Thyroid gland (tissue), 4 donors: ENCODE results near the gene NAV2. TPM values are rescaled to one million over a fixed set of nuclear protein-coding genes. Genes with fewer than 3 reads are reported as not detected.

Source experiments
- DNase-seq, 2 donors: peaks; one replicate each; pipeline ENCODE4 v3.0.0-alpha.2; 2019
- H3K27ac ChIP-seq, 3 donors: fragments of 200-600 bp; sonication (generic); 1 replicate in 2 of 3; 2 replicates in 1 of 3; pipeline ENCODE4 v1.5.1; 2016 to 2019; ENCODE audit warnings: mild to moderate bottlenecking in 1 of 3, moderate library complexity in 1 of 3
- H3K27me3 ChIP-seq: fragments of 200-600 bp; sonication (generic); one replicate; pipeline ENCODE4 v1.5.1; 2019
- H3K36me3 ChIP-seq, 2 donors: fragments of 200-600 bp; sonication (generic); one replicate each; pipeline ENCODE4 v1.5.1; 2016 to 2019
- H3K4me1 ChIP-seq, 2 donors: fragments of 200-600 bp; sonication (generic); one replicate each; pipeline ENCODE4 v1.5.1; 2017 to 2019
- H3K4me3 ChIP-seq, 3 donors: fragments of 200-600 bp; sonication (generic); replicated peaks in 1 of 3; 1 replicate in 2 of 3; 2 replicates in 1 of 3; pipeline ENCODE4 v1.5.1; 2016; ENCODE audit warnings: mild to moderate bottlenecking in 1 of 3
- H3K9me3 ChIP-seq: fragments of 200-600 bp; sonication (generic); one replicate; pipeline ENCODE4 v1.5.1; 2017
- CTCF ChIP-seq, 6 experiments: fragments of 200-600 bp in 3 of 6; fragments of 450-650 bp in 3 of 6; sonication (generic) in 3 of 6; IDR thresholded peaks; one replicate each; pipeline ENCODE4 v1.5.1; 2016 to 2019; ENCODE audit warnings: antibody characterized with exemption in 6 of 6, mild to moderate bottlenecking in 2 of 6, inconsistent platforms in 1 of 6, moderate library complexity in 1 of 6
- POLR2A ChIP-seq, 2 donors: fragments of 450-650 bp; IDR thresholded peaks; one replicate each; pipeline ENCODE4 v1.6.1; 2017; ENCODE audit warnings: antibody characterized with exemption in 2 of 2, mild to moderate bottlenecking in 2 of 2, moderate library complexity in 1 of 2
- WGBS, 2 donors: methylation state at CpG; one replicate each; pipeline ENCODE4 v1.1.5; 2017; 5-methylcytosine and 5-hydroxymethylcytosine counted together
- intact Hi-C: fragments of 100-400 bp; cut with DNase I; formaldehyde crosslinking; loops from one replicate; pipeline ENCODE4 v1.15.1; 2023
- total RNA-seq, 4 donors: library from RNA; depleted of rRNA; stranded (reverse); fragments of >200 nt; gene quantifications; one replicate each; pipeline ENCODE4 v1.2.3, GENCODE V29; 2016

The NAV2 gene
- total RNA-seq, 4 donors from 2014 or later, result 34.8 to 88.6 (median 54.5) TPM

GRCh38 chr11:19766810-19767209 lies 54.2 kb downstream of the NAV2 start:
- H3K4me1 ChIP-seq, result peaks cover 21 to 50% of the 10 kb centered on the region in 2 donors
- intact Hi-C loops, result no loop called here
- H3K36me3 ChIP-seq, result no peaks in the 10 kb centered on the region
- DNase-seq, result no peak
- H3K27ac ChIP-seq, result no peak overlapping the region
- TF ChIP-seq CTCF (IDR thresholded peaks at IDR 0.05) (no peak), POLR2A (IDR thresholded peaks at IDR 0.05) (no peak)
- 88 to 91% methylated on average over 1 of the region's 1 CpG for WGBS, 2 donors
- H3K4me3 ChIP-seq, result no peak overlapping the region
- H3K9me3 ChIP-seq, result no peaks in the 10 kb centered on the region
- H3K27me3 ChIP-seq, result no peaks in the 10 kb centered on the region

GRCh38 chr11:19767627-19768151 lies 55.1 kb downstream of the NAV2 start:
- H3K36me3 ChIP-seq, result no peaks in the 10 kb centered on the region
- intact Hi-C loops, result no loop called here

GRCh38 chr11:19768197-19768596 lies 55.6 kb downstream of the NAV2 start:
- no peaks in the 10 kb centered on the region for H3K27me3 ChIP-seq
- TF ChIP-seq POLR2A (IDR thresholded peaks at IDR 0.05), result no peak
- no peak for TF ChIP-seq CTCF (IDR thresholded peaks at IDR 0.05)
- no peaks in the 10 kb centered on the region for H3K36me3 ChIP-seq
- H3K9me3 ChIP-seq, result no peaks in the 10 kb centered on the region
- intact Hi-C loops, result no loop called here
- peaks cover 15 to 49% of the 10 kb centered on the region in 2 donors for H3K4me1 ChIP-seq
- no peak overlapping the region for H3K27ac ChIP-seq
- WGBS, 2 donors, result 79 to 85% methylated on average over 6 of the region's 6 CpGs
- H3K4me3 ChIP-seq, result no peak overlapping the region
- DNase-seq, result no peak

More at GRCh38 chr11:19767627-19768151, 55.1 kb downstream of the NAV2 start:
- H3K9me3 ChIP-seq, result no peaks in the 10 kb centered on the region
- no peaks in the 10 kb centered on the region for H3K27me3 ChIP-seq
- WGBS, 2 donors, result 84 to 86% methylated on average over 3 to 5 of the region's 5 CpGs
- TF ChIP-seq POLR2A (IDR thresholded peaks at IDR 0.05) (no peak), CTCF (IDR thresholded peaks at IDR 0.05) (no peak)
- DNase-seq, result no peak
- no peak overlapping the region for H3K27ac ChIP-seq
- peaks cover 20 to 53% of the 10 kb centered on the region in 2 donors for H3K4me1 ChIP-seq
- no peak overlapping the region for H3K4me3 ChIP-seq

- H3K9me3 ChIP-seq, result no peaks in the 10 kb centered on the region
- H3K36me3 ChIP-seq, result no peaks in the 10 kb centered on the region
- H3K4me3 ChIP-seq, result no peak overlapping the region
- H3K27ac ChIP-seq, result peak overlapping the region in 1 of 3 donors; percentile 27
- no peak for DNase-seq
- no peaks in the 10 kb centered on the region for H3K27me3 ChIP-seq
- intact Hi-C loops, result no loop called here
- H3K4me1 ChIP-seq, result peaks cover 11 to 47% of the 10 kb centered on the region in 2 donors
- TF ChIP-seq CTCF (IDR thresholded peaks at IDR 0.05) (no peak), POLR2A (IDR thresholded peaks at IDR 0.05) (no peak)
These were observed 56.2 kb downstream of the NAV2 start for GRCh38 chr11:19768815-19769214.

- peaks cover 11 to 47% of the 10 kb centered on the region in 2 donors for H3K4me1 ChIP-seq
- no peaks in the 10 kb centered on the region for H3K9me3 ChIP-seq
- 22 to 37% methylated on average over 1 of the region's 1 CpG for WGBS, 2 donors
- TF ChIP-seq POLR2A (IDR thresholded peaks at IDR 0.05) (no peak), CTCF (IDR thresholded peaks at IDR 0.05) (no peak)
- H3K27ac ChIP-seq, result no peak overlapping the region
- H3K36me3 ChIP-seq, result no peaks in the 10 kb centered on the region
- intact Hi-C loops, result loop anchor here (10.0 kb wide), 1 partner anchor 115 kb away; no protein-coding TSS in a partner anchor
- DNase-seq, result no peak
- H3K4me3 ChIP-seq, result no peak overlapping the region
- H3K27me3 ChIP-seq, result no peaks in the 10 kb centered on the region
These were observed 57.2 kb downstream of the NAV2 start for GRCh38 chr11:19769820-19770219.
